Dendritic cell treated with granulocyte-macrophage colony-stimulating factor and Interleukin-4, amounts not matched to agents 40 ng/mL and 50 ng/mL, for 4 days (primary cell): ENCODE measurements around the gene PTPRK.

Experiments
- H3K27ac Mint-ChIP-seq: one replicate; pipeline ENCODE4 v1.8.0; 2022; ENCODE audit warnings: mild to moderate bottlenecking, mixed read lengths
- H3K27me3 Mint-ChIP-seq: one replicate; pipeline ENCODE4 v1.8.0; 2022; ENCODE audit warnings: mild to moderate bottlenecking, mixed read lengths
- H3K36me3 Mint-ChIP-seq: one replicate; pipeline ENCODE4 v1.8.0; 2022; ENCODE audit warnings: low read depth, mixed read lengths
- H3K4me1 Mint-ChIP-seq: one replicate; pipeline ENCODE4 v1.8.0; 2022; ENCODE audit warnings: low read depth, mixed read lengths
- H3K4me3 Mint-ChIP-seq: one replicate; pipeline ENCODE4 v1.8.0; 2022; ENCODE audit warnings: mild to moderate bottlenecking, moderate library complexity, mixed read lengths
- H3K9me3 Mint-ChIP-seq: one replicate; pipeline ENCODE4 v1.8.0; 2022; ENCODE audit warnings: mixed read lengths
- intact Hi-C: fragments of 100-400 bp; cut with micrococcal nuclease; formaldehyde crosslinking; loops from one replicate; pipeline ENCODE4 v1.15.0; 2022

The PTPRK gene

DNA sequence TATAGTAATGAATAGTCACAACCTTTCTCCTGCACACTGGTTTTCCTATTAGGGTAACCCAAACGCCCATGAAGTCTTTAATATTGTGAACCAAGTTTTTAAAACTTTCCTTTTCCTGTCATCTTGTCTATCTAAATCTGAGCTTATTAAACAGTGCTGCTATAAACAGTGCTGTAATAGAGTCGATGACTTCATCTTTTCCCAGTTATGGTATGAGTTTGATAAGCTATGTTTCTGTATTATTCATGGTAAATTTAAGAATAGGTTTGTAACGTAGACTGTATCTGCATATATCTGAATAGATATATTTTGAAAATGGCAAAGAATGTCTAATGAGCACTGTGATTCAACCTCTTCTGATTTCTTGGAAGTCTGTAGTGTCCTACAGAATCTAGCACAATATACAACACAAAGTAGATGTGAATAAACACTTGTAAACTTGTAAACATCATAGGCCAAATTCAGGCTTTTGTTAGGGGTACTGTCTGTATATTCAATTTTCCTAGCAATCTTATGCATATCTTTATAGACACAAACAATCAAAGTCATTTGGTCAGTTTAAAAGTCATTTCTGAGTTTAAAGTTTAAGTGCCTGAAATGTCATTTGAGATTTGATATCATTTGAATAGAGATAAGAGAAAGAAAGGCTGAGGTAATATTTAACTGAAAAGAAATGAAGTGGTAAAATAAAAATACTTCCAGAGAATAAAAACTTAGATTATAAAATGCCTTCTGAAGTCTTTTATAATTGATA, 155.5 kb downstream of the PTPRK start:
- intact Hi-C loops, result no loop called here
- H3K9me3 Mint-ChIP-seq, result no peaks in the 10 kb centered on the region
- H3K36me3 Mint-ChIP-seq, result no peaks in the 10 kb centered on the region
- no peaks in the 10 kb centered on the region for H3K4me1 Mint-ChIP-seq
- H3K4me3 Mint-ChIP-seq, result no peak overlapping the region
- no peak overlapping the region for H3K27ac Mint-ChIP-seq
- H3K27me3 Mint-ChIP-seq, result no peaks in the 10 kb centered on the region

DNA sequence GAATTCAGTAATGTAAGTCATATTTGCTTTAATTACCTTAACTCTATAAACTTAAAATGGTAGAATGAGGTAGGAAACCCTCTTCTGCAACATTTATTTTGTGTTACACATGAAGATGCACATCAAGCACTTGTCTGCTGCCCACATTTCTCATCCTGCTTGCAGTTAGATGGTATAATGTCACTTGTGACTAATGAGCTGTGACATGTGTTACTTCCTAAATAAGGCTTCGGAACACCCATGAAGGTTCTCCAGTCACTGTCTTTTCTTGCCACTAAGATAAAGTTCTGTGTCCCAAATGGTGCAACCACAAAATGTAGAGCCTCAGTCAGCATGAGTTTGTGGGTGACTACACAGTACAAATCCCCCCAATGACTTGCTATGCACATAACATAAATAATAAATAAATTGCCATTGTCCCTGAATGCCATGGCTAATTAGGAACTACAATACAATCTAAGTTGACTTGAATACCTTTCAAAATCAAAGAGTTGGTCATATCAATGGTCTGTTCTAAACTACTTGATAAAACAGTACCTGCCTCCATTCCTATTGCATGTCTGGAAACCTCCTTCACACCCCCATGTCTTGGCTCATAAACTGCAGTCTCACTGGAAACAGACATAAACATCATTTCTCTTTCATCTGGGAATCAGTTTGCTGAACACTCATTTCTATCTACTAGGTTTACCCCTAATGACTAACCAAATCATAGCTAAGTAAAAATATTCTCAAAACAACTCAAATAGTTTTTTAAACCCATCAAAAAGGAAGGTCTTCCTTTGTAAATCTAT, 157.2 kb downstream of the PTPRK start:
- Mint-ChIP-seq H3K4me3 (no peak overlapping the region), H3K27ac (no peak overlapping the region), H3K36me3 (no peaks in the 10 kb centered on the region), H3K9me3 (no peaks in the 10 kb centered on the region), H3K4me1 (no peaks in the 10 kb centered on the region), H3K27me3 (no peaks in the 10 kb centered on the region)
- intact Hi-C loops, result no loop called here

DNA sequence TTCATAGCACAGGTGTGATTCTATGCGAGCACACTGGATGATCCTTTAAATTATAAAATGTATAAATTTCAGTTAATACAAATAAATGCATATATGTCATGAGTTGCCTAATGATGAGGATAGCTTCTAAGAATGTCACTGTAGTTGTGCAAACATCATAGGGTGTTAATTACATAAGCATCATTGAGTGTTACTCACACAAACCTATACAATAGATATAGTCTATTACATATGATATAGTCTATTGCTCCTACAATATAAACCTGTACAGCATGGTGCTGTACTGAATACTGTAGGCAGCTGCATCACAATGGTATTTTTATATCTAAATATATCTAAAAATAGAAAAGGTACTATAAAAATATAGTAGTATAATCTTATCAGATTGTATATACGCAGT, 159.0 kb downstream of the PTPRK start:
- Mint-ChIP-seq H3K27me3 (no peaks in the 10 kb centered on the region), H3K27ac (no peak overlapping the region), H3K36me3 (no peaks in the 10 kb centered on the region), H3K4me1 (no peaks in the 10 kb centered on the region), H3K4me3 (no peak overlapping the region), H3K9me3 (no peaks in the 10 kb centered on the region)
- intact Hi-C loops, result no loop called here

DNA sequence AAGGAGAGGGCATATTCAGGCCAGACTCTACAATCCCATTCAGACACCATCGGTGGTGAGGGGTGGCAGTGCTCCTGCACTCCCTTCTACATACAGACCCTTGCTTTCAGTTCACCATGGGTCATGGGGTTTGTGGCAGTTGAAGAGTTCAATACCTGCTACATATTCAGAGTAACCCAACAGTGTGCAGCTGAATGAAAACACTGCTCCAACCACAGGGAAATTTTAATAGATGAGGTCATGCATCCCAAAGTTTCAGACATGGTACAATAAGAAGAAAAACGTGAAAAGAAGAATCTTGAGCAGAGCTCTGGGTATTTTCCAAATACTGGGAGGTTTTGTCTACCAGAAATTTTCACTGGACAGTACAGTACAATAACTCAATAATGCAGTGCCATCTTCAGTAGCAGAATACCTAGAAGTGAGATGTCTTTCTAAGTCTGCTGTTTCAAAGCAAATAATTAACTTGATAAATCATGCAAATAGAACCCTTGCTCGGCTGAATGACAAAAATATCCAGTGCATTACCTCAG, 162.1 kb downstream of the PTPRK start:
- Mint-ChIP-seq H3K4me3 (no peak overlapping the region), H3K27me3 (no peaks in the 10 kb centered on the region), H3K9me3 (no peaks in the 10 kb centered on the region), H3K36me3 (no peaks in the 10 kb centered on the region), H3K4me1 (no peaks in the 10 kb centered on the region), H3K27ac (no peak overlapping the region)
- intact Hi-C loops, result no loop called here

DNA sequence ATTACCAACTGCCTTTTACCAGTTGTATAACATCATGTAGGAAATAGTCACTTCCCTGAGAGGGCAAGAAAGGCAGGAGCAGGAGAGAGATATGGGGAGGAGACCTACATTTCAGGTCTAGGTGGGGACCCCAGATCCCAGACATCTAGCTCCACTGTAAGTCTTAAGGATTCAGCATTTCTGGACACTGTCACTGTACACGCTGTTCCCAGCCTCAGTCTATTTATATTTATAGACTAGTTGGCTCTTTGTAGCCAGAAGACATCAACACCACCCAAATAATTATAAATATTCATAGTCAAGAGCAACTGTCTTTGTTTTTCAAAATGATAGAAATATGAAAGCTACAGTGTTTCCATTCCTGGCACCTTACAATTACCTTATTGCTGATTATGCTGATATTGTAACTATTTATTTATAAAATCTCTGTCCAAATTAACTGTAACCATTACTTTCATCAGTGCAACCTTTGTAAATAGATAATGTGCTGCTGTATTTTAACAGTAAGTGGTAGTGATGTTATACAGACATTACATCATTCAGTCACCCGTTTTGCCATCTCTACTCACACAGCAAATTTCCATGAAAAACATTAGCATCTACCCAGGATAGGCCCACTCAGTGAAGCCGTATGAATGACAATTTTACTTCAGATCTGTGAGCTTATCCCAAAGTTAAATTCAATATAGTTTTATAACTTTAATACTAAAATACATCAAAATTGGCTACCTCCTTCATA, 162.8 kb downstream of the PTPRK start:
- intact Hi-C loops, result no loop called here
- Mint-ChIP-seq H3K9me3 (no peaks in the 10 kb centered on the region), H3K27me3 (no peaks in the 10 kb centered on the region), H3K27ac (no peak overlapping the region), H3K36me3 (no peaks in the 10 kb centered on the region), H3K4me1 (no peaks in the 10 kb centered on the region), H3K4me3 (no peak overlapping the region)

DNA sequence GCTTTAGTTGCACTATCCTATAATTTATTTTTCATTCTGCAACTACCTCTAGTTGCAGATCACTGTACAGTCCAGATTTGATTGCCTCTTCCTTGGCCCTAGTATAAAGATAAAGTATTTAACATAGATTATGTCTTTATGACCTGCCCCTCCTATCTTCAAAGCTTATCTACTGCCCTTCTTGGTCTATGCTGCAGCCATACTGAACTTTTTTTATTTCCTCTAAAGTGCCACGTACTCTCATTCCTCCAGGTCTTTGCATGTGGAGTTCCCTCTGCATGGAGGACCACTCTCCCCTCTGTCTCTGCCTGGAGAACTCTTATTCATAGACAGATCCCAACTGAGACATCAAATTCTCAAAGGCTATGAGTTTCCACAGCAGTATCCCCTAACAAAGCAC, 168.0 kb downstream of the PTPRK start:
- no peaks in the 10 kb centered on the region for H3K27me3 Mint-ChIP-seq
- H3K27ac Mint-ChIP-seq, result no peak overlapping the region
- H3K4me1 Mint-ChIP-seq, result no peaks in the 10 kb centered on the region
- intact Hi-C loops, result no loop called here
- no peaks in the 10 kb centered on the region for H3K36me3 Mint-ChIP-seq
- H3K4me3 Mint-ChIP-seq, result no peak overlapping the region
- H3K9me3 Mint-ChIP-seq, result no peaks in the 10 kb centered on the region

DNA sequence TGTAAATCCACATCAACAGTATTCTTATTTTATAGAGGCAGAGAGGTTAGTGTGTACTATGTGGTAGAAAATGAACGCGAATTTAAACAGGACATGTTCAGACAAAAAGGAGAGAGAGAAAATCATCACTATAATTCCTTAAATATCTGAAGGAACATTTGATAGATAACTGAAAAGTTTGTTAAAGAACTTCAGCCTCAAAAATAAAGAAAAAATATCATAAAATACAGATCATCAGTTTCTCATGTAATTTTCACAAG, 169.2 kb downstream of the PTPRK start:
- Mint-ChIP-seq H3K4me1 (no peaks in the 10 kb centered on the region), H3K27me3 (no peaks in the 10 kb centered on the region), H3K27ac (no peak overlapping the region), H3K4me3 (no peak overlapping the region), H3K9me3 (no peaks in the 10 kb centered on the region), H3K36me3 (no peaks in the 10 kb centered on the region)
- intact Hi-C loops, result no loop called here

DNA sequence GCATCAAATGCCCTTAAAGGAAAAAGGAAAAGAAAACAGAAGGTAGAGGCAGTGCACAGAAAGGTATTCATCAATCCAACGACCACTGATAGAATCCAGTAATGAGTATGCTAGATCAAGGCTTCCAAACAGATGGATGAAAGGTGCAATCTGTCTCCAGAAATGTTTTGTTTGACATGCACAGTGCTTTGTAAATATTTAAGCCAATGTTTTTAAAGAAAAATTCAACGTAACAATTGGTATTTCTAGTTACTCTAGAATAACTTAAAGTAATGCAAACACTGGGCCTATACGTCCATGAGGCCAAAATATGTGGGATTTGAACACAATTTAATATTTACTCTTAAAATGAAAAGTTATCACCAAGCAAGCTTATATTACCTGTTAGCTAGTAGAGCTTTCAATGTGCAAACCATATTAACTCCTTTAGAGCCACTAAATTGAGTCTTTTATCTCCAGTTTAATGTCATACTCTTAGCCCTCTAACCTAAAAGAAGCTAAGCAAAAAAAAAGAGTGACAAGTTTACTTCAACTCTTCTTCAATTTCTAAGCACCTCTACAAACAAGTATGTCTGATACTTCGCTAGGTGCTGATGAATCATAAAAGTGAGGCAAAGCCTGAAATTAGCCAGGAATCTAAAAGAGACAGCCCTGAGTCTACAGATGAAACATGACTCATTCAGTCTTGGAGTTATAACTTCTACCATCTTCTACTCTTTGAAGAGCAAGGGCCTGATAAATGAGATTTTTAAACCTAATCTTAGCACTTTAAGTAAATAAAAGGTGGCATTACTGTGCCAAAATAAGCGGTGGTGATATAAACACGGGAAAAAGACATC, 169.8 kb downstream of the PTPRK start:
- Mint-ChIP-seq H3K27me3 (no peaks in the 10 kb centered on the region), H3K36me3 (no peaks in the 10 kb centered on the region), H3K4me1 (no peaks in the 10 kb centered on the region), H3K27ac (no peak overlapping the region), H3K9me3 (no peaks in the 10 kb centered on the region), H3K4me3 (no peak overlapping the region)
- intact Hi-C loops, result no loop called here

DNA sequence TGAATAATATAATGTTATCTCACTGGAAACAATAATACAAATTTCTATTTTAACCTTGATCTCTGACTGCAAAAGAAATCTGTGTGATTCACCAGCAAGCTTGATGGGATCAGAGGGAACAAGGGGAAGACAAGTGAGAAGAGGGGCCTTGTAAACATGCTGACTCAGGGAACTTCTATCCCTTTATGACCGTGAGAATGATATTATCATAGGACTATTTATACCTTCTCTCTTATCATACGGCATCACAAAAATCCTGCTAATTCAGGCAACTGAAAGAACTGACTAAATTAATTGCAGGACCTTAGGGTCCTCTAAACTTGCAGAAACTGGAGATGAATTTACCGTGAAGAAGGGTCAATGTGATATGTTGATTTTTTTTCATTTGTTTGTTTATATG, 173.3 kb downstream of the PTPRK start:
- intact Hi-C loops, result no loop called here
- H3K4me1 Mint-ChIP-seq, result no peaks in the 10 kb centered on the region
- H3K27ac Mint-ChIP-seq, result no peak overlapping the region
- H3K9me3 Mint-ChIP-seq, result no peaks in the 10 kb centered on the region
- H3K36me3 Mint-ChIP-seq, result no peaks in the 10 kb centered on the region
- H3K27me3 Mint-ChIP-seq, result no peaks in the 10 kb centered on the region
- H3K4me3 Mint-ChIP-seq, result no peak overlapping the region

DNA sequence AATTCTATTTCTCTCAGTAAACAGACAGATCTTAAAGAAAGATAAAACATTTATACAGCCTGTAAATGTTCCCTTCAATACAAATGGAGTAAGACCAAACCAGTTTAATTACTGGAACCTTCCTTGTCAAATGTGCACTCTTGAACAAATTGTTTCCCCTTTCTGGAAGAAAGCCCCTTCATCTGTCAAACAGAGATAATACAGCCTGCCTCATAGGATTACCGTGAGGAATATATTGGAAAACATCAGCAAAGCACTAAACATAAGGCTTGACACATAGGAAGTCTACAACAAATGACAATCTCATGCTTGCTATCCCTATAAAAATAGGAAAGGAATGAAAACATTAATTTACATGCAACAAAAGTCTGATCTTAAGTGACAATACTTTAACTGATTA, 173.8 kb downstream of the PTPRK start:
- H3K4me1 Mint-ChIP-seq, result no peaks in the 10 kb centered on the region
- intact Hi-C loops, result no loop called here
- no peak overlapping the region for H3K4me3 Mint-ChIP-seq
- no peaks in the 10 kb centered on the region for H3K36me3 Mint-ChIP-seq
- H3K27me3 Mint-ChIP-seq, result no peaks in the 10 kb centered on the region
- H3K27ac Mint-ChIP-seq, result no peak overlapping the region
- H3K9me3 Mint-ChIP-seq, result no peaks in the 10 kb centered on the region

DNA sequence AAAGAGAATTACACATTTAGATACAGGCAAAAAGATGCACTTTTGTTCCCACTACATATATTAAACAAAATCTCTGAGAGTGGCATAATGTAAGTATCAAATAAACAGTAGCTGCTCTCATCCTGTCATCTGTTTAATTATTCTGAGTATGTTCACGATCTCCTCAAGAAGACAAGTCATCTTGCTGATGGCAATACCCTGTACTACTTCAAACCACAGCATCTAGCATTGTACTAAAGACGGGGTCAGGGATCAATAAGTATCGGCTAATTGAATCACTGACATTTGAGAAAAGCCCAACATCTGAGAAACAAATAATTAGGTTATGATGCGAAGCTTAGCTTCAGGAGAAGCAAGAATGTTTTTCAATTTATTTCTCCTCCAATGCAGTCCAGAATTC, 175.1 kb downstream of the PTPRK start:
- Mint-ChIP-seq H3K27ac (no peak overlapping the region), H3K27me3 (no peaks in the 10 kb centered on the region), H3K36me3 (no peaks in the 10 kb centered on the region), H3K9me3 (no peaks in the 10 kb centered on the region), H3K4me3 (no peak overlapping the region), H3K4me1 (no peaks in the 10 kb centered on the region)
- intact Hi-C loops, result no loop called here

DNA sequence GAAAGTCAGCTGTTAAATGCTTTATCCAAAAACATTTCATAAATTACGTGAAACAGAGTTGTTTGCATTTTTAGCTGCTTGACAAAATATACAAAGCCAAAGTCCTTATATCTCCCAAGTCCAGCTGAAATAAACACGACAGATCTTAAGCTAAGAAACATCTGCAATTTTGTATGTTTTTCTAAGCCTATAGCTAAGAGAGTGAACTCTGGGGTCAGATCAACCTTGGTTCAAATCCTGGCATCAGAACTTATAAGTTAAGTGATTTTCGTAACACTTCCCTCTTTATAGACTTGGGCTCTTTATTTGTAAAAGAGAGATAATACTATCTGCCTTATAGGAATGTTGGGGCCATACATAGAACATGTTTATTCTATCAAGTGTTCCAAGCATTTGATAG, 176.7 kb downstream of the PTPRK start:
- no peaks in the 10 kb centered on the region for H3K27me3 Mint-ChIP-seq
- H3K36me3 Mint-ChIP-seq, result no peaks in the 10 kb centered on the region
- intact Hi-C loops, result no loop called here
- H3K4me3 Mint-ChIP-seq, result no peak overlapping the region
- no peaks in the 10 kb centered on the region for H3K9me3 Mint-ChIP-seq
- no peak overlapping the region for H3K27ac Mint-ChIP-seq
- no peaks in the 10 kb centered on the region for H3K4me1 Mint-ChIP-seq

DNA sequence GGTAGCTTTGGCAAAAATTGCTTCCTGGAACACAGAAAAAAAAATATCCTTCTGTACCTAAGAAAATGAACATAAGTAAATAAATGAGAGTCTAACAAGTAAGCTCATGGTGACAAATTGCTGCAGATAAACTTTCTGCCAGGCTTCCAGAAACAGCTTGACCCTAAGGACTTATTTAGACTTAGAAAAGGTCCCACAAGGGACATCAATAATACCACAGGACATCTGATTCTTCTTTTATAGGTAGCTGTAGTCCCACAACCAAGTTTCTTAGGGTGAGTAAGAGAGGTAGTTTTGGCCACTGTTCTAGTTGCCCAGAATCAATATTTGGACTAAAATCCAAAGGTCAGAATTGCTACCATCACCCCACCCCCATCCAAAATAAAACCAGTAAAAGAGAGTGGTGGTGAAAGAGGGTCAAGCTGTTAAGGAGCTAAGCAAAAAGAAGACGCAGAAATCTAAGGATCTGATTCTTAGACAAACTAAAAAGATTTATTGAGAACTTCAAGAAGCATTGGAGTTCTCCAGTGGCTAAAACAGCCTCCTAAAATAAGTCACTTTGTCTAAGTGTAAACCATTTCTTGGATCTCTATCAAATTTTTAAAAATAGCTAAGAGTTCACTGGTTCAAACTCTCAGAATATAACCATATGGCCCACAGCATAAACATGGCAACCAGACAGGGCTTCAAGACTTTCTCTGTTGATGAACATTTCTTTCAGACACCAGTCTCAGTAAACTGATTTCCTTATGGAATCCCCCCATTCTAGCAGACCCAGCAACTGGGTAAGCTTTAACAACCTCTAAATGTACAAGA, 180.6 kb downstream of the PTPRK start:
- Mint-ChIP-seq H3K4me1 (no peaks in the 10 kb centered on the region), H3K4me3 (no peak overlapping the region), H3K27me3 (no peaks in the 10 kb centered on the region), H3K36me3 (no peaks in the 10 kb centered on the region), H3K27ac (no peak overlapping the region), H3K9me3 (no peaks in the 10 kb centered on the region)
- intact Hi-C loops, result no loop called here
